GM12874 (cell line): ENCODE data around the gene RBMS2.

Source experiments
- CTCF ChIP-seq: IDR thresholded peaks from 2 replicates; pipeline ENCODE4 v1.5.1; 2011; ENCODE audit warnings: low read depth, mild to moderate bottlenecking, control low read depth, low read length, moderate library complexity; ENCODE audit not compliant: insufficient read depth

RBMS2 gene

GRCh38 chr12:56565510-56566101 lies 44.0 kb downstream of the RBMS2 start:
- no peak for TF ChIP-seq CTCF

- TF ChIP-seq CTCF = no peak
Measured at GRCh38 chr12:56568146-56568545, 46.5 kb downstream of the RBMS2 start.

GRCh38 chr12:56571121-56571520 lies 49.5 kb downstream of the RBMS2 start:
- TF ChIP-seq CTCF = no peak

GRCh38 chr12:56572288-56572687 lies 50.7 kb downstream of the RBMS2 start:
- TF ChIP-seq CTCF = no peak

- TF ChIP-seq CTCF = no peak
Measured at GRCh38 chr12:56574210-56574609, 52.6 kb downstream of the RBMS2 start.

GRCh38 chr12:56578983-56579546 lies 57.4 kb downstream of the RBMS2 start:
- TF ChIP-seq CTCF = no peak

- TF ChIP-seq CTCF = no peak
Measured at GRCh38 chr12:56581418-56582145, 60.0 kb downstream of the RBMS2 start.
